Uterus (tissue), 2 donors: ENCODE data around the gene DIAPH3.

Source experiments
- CTCF ChIP-seq, 4 experiments: fragments of 200-600 bp in 2 of 4; fragments of 450-650 bp in 2 of 4; sonication (generic) in 2 of 4; IDR thresholded peaks; one replicate each; pipeline ENCODE4 v1.5.1; 2016 to 2019; ENCODE audit warnings: antibody characterized with exemption in 4 of 4, mild to moderate bottlenecking in 2 of 4, moderate library complexity in 1 of 4
- POLR2A ChIP-seq, 2 donors: fragments of 450-650 bp; IDR thresholded peaks; one replicate each; pipeline ENCODE4 v1.6.1; 2016; ENCODE audit warnings: antibody characterized with exemption in 2 of 2, mild to moderate bottlenecking in 1 of 2, moderate library complexity in 1 of 2

DNA sequence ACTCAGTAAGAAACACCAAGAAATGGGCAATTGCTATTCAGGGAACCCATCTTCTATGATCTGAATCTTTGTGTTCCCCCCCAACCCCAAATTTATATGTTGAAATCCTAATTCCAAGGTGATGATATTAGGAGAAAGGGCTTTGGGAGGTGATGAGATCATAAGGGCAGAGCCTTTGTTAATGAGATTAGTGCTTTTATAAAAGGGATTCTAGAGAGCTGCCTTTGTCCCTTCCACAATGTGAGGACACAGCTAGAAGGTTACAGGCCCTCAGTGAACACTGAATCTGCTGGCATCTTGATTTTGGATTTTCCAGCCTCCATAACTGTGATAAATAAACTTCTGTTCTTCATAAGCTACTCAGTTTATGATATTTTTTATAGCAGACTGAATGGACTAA is 376.0 kb downstream of the DIAPH3 start:
- TF ChIP-seq CTCF (IDR thresholded peaks at IDR 0.05): no peak
- TF ChIP-seq POLR2A (IDR thresholded peaks at IDR 0.05): no peak
